ENCODE results near the gene AMER1.
"Not testable (repeated sequence)": the region's sequence is repeated elsewhere in the genome, so short reads cannot be mapped to it uniquely, and the experiment has no call there.

AMER1 gene

GRCh38 chrX:64205441-64205734 lies at the start of gene AMER1:
Gene AMER1 (minus strand): TSS chrX:64205708. CDS start chrX:64193286, 12,422 bp downstream.
- Histone ChIP-seq H3K36me3 (ENCODE audit: control insufficient read depth, insufficient read depth, low read length) (no peaks in the 10 kb centered on the region), H3K4me3 (ENCODE audit: low read length) (peak within 1 kb of the TSS; percentile 74), H3K27ac (ENCODE audit: low read length) (no peak within 1 kb of the TSS), H3K4me1 (ENCODE audit: control insufficient read depth, insufficient read depth, low read length) (peaks cover 3% of the 10 kb centered on the region; the same call in 1 of the 2 replicates), H3K27me3 (ENCODE audit: control insufficient read depth, insufficient read depth, low read length) (no peaks in the 10 kb centered on the region; the same call in 1 of the 2 replicates), H3K9me3 (ENCODE audit: control insufficient read depth, insufficient read depth, low read length) (no peaks in the 10 kb centered on the region)
- WGBS (ENCODE audit: insufficient coverage, insufficient read length), result no CpG with 5 or more reads among the region's 29 CpGs
- DNase-seq (ENCODE audit: low read depth, low spot score), result no peak

DNA sequence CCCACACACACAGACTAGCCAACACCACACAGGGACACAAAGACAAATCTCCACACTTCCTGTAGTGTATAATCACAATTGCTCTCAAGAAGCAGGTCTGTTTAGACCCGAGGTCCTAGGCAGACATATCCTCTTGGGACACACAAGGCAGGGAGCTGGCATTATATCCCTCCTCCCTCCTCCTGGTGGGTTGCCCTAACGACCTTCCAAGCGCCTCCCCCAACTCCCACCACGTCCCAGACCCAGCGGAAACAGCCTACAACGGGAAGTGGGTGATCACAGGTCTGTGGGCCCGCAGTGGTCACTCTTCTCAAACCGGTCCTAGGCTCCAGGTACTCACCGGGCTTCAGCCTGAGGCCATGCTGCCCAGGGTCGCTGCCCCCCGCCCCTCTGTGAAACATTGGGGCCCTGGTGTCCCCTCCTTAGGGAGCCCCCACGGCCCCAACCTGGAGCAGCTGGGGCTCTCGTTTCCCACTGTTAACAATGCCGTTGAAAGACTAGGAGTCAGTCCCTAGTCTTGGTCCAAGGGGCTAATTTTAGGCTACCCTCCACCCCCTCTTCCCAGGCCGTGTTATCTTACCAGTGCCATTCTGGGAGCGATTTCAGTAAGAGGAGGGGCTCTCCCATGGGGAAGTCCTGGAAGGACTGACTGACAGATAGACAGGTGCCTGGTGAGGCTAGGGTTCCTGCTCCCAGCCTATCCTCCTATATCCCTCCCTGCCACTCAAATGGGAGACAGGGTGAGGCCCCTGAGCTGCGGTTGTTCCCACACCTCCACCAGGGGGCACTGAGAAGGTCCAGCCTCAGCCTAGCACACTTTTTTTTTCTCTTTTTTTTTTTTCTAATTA lies 24.8 kb upstream of the AMER1 start, which contains the start of gene ASB12:
Gene ASB12 (minus strand): TSS at position 485 of the 848 bp plus-strand sequence. CDS start 4,957 bp downstream, outside the sequence.
- DNase-seq (ENCODE audit: low read depth, low spot score), result no peak
- no peak within 1 kb of the TSS for H3K27ac ChIP-seq (ENCODE audit: low read length)
- no peaks in the 10 kb centered on the region for H3K9me3 ChIP-seq (ENCODE audit: control insufficient read depth, insufficient read depth, low read length)
- H3K36me3 ChIP-seq (ENCODE audit: control insufficient read depth, insufficient read depth, low read length), result no peaks in the 10 kb centered on the region
- H3K4me1 ChIP-seq (ENCODE audit: control insufficient read depth, insufficient read depth, low read length), result no peaks in the 10 kb centered on the region
- H3K27me3 ChIP-seq (ENCODE audit: control insufficient read depth, insufficient read depth, low read length), result no peaks in the 10 kb centered on the region
- no CpG with 5 or more reads among the region's 17 CpGs for WGBS (ENCODE audit: insufficient coverage, insufficient read length)
- H3K4me3 ChIP-seq (ENCODE audit: low read length), result no peak within 1 kb of the TSS

DNA sequence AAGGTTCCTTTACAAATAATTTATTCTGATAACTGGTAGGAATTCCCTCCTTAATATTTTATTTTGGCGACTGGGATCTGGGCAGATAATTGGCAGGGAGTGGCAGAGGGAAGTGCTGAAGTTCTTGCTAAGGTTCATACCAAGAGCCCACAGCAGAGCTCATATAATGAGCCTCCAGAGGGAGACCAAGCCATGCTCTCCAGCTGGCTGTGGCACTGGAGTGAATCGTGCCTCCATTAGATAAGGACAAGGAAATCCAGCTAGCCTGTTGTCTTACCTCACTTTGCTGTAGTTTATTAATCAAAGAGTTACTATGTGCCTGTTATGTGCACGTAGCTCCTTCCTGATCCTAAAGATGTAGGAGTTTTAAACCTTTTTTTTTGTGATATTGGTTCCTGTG lies 23.6 kb upstream of the AMER1 start:
- Histone ChIP-seq H3K36me3 (ENCODE audit: control insufficient read depth, insufficient read depth, low read length) (no peaks in the 10 kb centered on the region), H3K27me3 (ENCODE audit: control insufficient read depth, insufficient read depth, low read length) (no peaks in the 10 kb centered on the region), H3K27ac (ENCODE audit: low read length) (no peak overlapping the region), H3K4me3 (ENCODE audit: low read length) (no peak overlapping the region), H3K9me3 (ENCODE audit: control insufficient read depth, insufficient read depth, low read length) (no peaks in the 10 kb centered on the region), H3K4me1 (ENCODE audit: control insufficient read depth, insufficient read depth, low read length) (no peaks in the 10 kb centered on the region)
- WGBS (ENCODE audit: insufficient coverage, insufficient read length), result no CpG with 5 or more reads among the region's 3 CpGs
- DNase-seq (ENCODE audit: low read depth, low spot score), result no peak

- H3K27ac ChIP-seq (ENCODE audit: low read length), result no peak overlapping the region
These were observed 12.5 kb upstream of the AMER1 start for GRCh38 chrX:64218023-64218422.

GRCh38 chrX:64213989-64214388 lies 8.5 kb upstream of the AMER1 start:
- H3K36me3 ChIP-seq (ENCODE audit: control insufficient read depth, insufficient read depth, low read length); H3K27ac ChIP-seq (ENCODE audit: low read length); H3K27me3 ChIP-seq (ENCODE audit: control insufficient read depth, insufficient read depth, low read length); H3K4me1 ChIP-seq (ENCODE audit: control insufficient read depth, insufficient read depth, low read length); H3K4me3 ChIP-seq (ENCODE audit: low read length); H3K9me3 ChIP-seq (ENCODE audit: control insufficient read depth, insufficient read depth, low read length); DNase-seq (ENCODE audit: low read depth, low spot score): not testable (repeated sequence)

More at GRCh38 chrX:64218023-64218422, 12.5 kb upstream of the AMER1 start:
- Histone ChIP-seq H3K4me1 (ENCODE audit: control insufficient read depth, insufficient read depth, low read length) (no peaks in the 10 kb centered on the region), H3K4me3 (ENCODE audit: low read length) (no peak overlapping the region), H3K27me3 (ENCODE audit: control insufficient read depth, insufficient read depth, low read length) (no peaks in the 10 kb centered on the region), H3K36me3 (ENCODE audit: control insufficient read depth, insufficient read depth, low read length) (no peaks in the 10 kb centered on the region), H3K9me3 (ENCODE audit: control insufficient read depth, insufficient read depth, low read length) (no peaks in the 10 kb centered on the region)
- no peak for DNase-seq (ENCODE audit: low read depth, low spot score)
- WGBS (ENCODE audit: insufficient coverage, insufficient read length), result no CpG with 5 or more reads among the region's 4 CpGs

- Histone ChIP-seq H3K4me1 (ENCODE audit: control insufficient read depth, insufficient read depth, low read length) (peaks cover 3% of the 10 kb centered on the region; the same call in 1 of the 2 replicates), H3K9me3 (ENCODE audit: control insufficient read depth, insufficient read depth, low read length) (no peaks in the 10 kb centered on the region), H3K4me3 (ENCODE audit: low read length) (no peak overlapping the region; the same call in 1 of the 2 replicates), H3K27ac (ENCODE audit: low read length) (no peak overlapping the region), H3K36me3 (ENCODE audit: control insufficient read depth, insufficient read depth, low read length) (no peaks in the 10 kb centered on the region), H3K27me3 (ENCODE audit: control insufficient read depth, insufficient read depth, low read length) (no peaks in the 10 kb centered on the region; the same call in 1 of the 2 replicates)
- DNase-seq (ENCODE audit: low read depth, low spot score), result no peak
- no CpG with 5 or more reads among the region's 5 CpGs for WGBS (ENCODE audit: insufficient coverage, insufficient read length)
These were observed 1.2 kb upstream of the AMER1 start for GRCh38 chrX:64206556-64207162.

DNA sequence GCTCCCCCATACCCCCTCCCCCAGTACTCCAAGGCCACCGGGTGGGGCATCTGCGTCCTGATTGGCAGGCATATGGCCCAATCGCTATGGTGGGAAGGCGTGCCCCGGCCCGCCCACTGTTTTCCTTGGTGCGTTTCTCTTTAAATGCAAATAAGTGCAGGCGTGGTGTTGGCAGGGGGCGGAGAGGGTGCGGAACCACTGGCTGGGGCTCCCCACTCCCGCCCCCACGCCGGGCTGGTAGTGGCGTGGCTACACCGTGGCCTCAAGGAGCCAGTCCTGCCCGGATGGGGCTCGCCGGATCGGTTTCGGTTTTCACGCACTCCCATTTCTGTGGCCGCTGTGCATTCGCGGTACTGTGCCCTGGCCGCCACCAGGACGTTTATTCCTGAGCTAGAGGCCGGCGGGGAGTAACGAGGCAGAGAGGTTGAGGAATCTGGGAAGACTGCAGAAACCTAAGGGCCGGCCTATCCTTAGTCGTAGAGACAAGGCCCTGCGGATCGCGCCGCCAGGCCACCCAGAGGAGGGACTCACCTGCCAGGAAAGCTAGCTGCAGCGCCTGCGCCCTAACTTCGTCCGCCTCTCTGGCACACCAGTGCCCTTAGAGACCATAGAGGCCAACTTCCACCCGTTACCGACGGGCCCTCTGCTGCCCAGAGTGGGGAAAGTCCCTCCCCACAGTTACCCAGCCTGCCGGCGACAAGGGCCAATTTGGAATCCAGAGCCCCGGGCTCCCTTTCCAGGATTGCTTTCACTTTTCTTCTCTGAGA lies 410 bp upstream of the AMER1 start:
- Histone ChIP-seq H3K36me3 (ENCODE audit: control insufficient read depth, insufficient read depth, low read length) (no peaks in the 10 kb centered on the region), H3K4me3 (ENCODE audit: low read length) (peak overlapping the region; percentile 74), H3K27ac (ENCODE audit: low read length) (no peak overlapping the region), H3K9me3 (ENCODE audit: control insufficient read depth, insufficient read depth, low read length) (no peaks in the 10 kb centered on the region), H3K4me1 (ENCODE audit: control insufficient read depth, insufficient read depth, low read length) (peaks cover 3% of the 10 kb centered on the region; the same call in 1 of the 2 replicates), H3K27me3 (ENCODE audit: control insufficient read depth, insufficient read depth, low read length) (no peaks in the 10 kb centered on the region; the same call in 1 of the 2 replicates)
- peak; percentile 61 for DNase-seq (ENCODE audit: low read depth, low spot score)
- no CpG with 5 or more reads among the region's 45 CpGs for WGBS (ENCODE audit: insufficient coverage, insufficient read length)

DNA sequence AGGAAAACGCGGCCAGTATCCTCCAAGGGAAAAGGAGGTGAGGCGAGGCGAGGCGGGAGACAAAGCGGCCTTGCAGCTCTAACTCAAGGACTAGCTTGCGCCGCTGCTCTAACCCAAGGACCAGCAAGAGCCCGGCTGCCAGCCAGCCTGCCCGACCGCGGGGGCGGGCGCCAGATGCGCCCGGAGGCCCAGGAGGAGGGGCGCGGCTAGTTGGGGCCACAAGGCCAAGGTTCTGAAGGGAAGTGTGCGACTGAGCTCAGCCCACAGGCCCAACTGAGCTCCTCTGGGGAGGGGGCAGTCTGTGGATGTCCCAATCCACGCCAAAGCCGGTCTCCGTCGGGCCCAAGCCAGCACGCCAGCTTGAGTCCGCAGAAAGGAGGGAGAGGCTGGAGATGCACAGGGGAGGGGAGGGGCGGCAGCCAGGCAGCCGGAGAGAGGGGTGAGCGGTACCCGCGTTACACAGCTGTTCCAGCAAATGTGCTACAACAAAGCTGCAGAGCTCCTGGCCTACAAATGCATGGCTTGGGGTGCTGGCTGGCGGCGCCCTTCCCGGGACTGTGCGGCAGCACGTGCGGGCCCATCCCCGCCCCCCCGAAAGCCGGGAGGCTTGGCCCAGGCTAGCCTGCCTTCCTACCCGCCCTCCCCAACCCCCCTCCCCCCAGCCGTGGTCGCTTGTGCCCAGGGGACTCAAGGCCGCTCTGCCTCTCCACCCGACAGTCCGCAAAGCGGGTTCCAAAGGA lies 637 bp downstream of the AMER1 start:
- Histone ChIP-seq H3K4me1 (ENCODE audit: control insufficient read depth, insufficient read depth, low read length) (peaks cover 3% of the 10 kb centered on the region; the same call in 1 of the 2 replicates), H3K27ac (ENCODE audit: low read length) (no peak overlapping the region), H3K27me3 (ENCODE audit: control insufficient read depth, insufficient read depth, low read length) (no peaks in the 10 kb centered on the region; the same call in 1 of the 2 replicates), H3K9me3 (ENCODE audit: control insufficient read depth, insufficient read depth, low read length) (no peaks in the 10 kb centered on the region), H3K4me3 (ENCODE audit: low read length) (peak overlapping the region; percentile 74; the same call in 1 of the 2 replicates), H3K36me3 (ENCODE audit: control insufficient read depth, insufficient read depth, low read length) (no peaks in the 10 kb centered on the region)
- no CpG with 5 or more reads among the region's 46 CpGs for WGBS (ENCODE audit: insufficient coverage, insufficient read length)
- DNase-seq (ENCODE audit: low read depth, low spot score), result no peak

GRCh38 chrX:64204252-64204651 lies 1.3 kb downstream of the AMER1 start:
- H3K27me3 ChIP-seq (ENCODE audit: control insufficient read depth, insufficient read depth, low read length), result no peaks in the 10 kb centered on the region; the same call in 1 of the 2 replicates
- DNase-seq (ENCODE audit: low read depth, low spot score), result no peak
- H3K36me3 ChIP-seq (ENCODE audit: control insufficient read depth, insufficient read depth, low read length), result no peaks in the 10 kb centered on the region
- peaks cover 3% of the 10 kb centered on the region; the same call in 1 of the 2 replicates for H3K4me1 ChIP-seq (ENCODE audit: control insufficient read depth, insufficient read depth, low read length)
- H3K9me3 ChIP-seq (ENCODE audit: control insufficient read depth, insufficient read depth, low read length), result no peaks in the 10 kb centered on the region
- WGBS (ENCODE audit: insufficient coverage, insufficient read length), result no CpG with 5 or more reads among the region's 23 CpGs
- no peak overlapping the region for H3K27ac ChIP-seq (ENCODE audit: low read length)
- H3K4me3 ChIP-seq (ENCODE audit: low read length), result peak overlapping the region; percentile 74; the same call in 1 of the 2 replicates

Data from iPS DF 6.9 (cell line).